ENCODE measurements around the gene EHD1.

EHD1 gene

GRCh38 chr11:64855596-64856304, 22.7 kb downstream of the EHD1 start:
- CTCF ChIA-PET: interaction anchor here (0.7 to 1.7 kb wide), 4 partner anchors 9 to 32 kb away, joined by 3 to 4 read pairs (median 4); no protein-coding TSS in a partner anchor
- POLR2A ChIA-PET: interaction anchor here (0.8 to 1.6 kb wide), 2 partner anchors 12 to 406 kb away, joined by 3 to 5 read pairs; partner anchors contain the start of gene POLA2
- TF ChIP-seq ZNF384 (IDR thresholded peaks at IDR 0.05) (no peak), HDGF (IDR thresholded peaks at IDR 0.05; ENCODE audit: borderline replicate concordance) (no peak), CTBP1 (IDR thresholded peaks at IDR 0.05; ENCODE audit: borderline replicate concordance) (no peak), TARDBP (IDR thresholded peaks at IDR 0.05) (no peak), ARNT (IDR thresholded peaks at IDR 0.05) (no peak), FOXA1 (IDR thresholded peaks at IDR 0.05) (no peak), SP1 (IDR thresholded peaks at IDR 0.05) (no peak), BHLHE40 (IDR thresholded peaks at IDR 0.05; ENCODE audit: borderline replicate concordance) (no peak), L3MBTL2 (conservative IDR thresholded peaks at IDR 0.05) (no peak), FOXM1 (IDR thresholded peaks at IDR 0.05; ENCODE audit: borderline replicate concordance) (no peak), ELF4 (IDR thresholded peaks at IDR 0.05) (no peak)
- DNase-seq (ENCODE audit: extremely low spot score): no peak

GRCh38 chr11:64854534-64855502, 23.6 kb downstream of the EHD1 start:
- no peak for TF ChIP-seq ARNT (IDR thresholded peaks at IDR 0.05)
- no peak for TF ChIP-seq FOXM1 (IDR thresholded peaks at IDR 0.05; ENCODE audit: borderline replicate concordance)
- no peak for TF ChIP-seq LEF1 (IDR thresholded peaks at IDR 0.05; ENCODE audit: borderline replicate concordance)
- TF ChIP-seq PKNOX1 (IDR thresholded peaks at IDR 0.05): no peak
- no peak for TF ChIP-seq SUZ12 (IDR thresholded peaks at IDR 0.05)
- TF ChIP-seq FOXK2 (IDR thresholded peaks at IDR 0.05): no peak
- TF ChIP-seq ELF4 (IDR thresholded peaks at IDR 0.05): no peak
- TF ChIP-seq TARDBP (IDR thresholded peaks at IDR 0.05): no peak
- TF ChIP-seq ZNF384 (IDR thresholded peaks at IDR 0.05): no peak
- no peak for TF ChIP-seq L3MBTL2 (conservative IDR thresholded peaks at IDR 0.05)
- TF ChIP-seq NFRKB (IDR thresholded peaks at IDR 0.05): no peak
- no peak for TF ChIP-seq FOXA1 (IDR thresholded peaks at IDR 0.05)
- TF ChIP-seq BHLHE40 (IDR thresholded peaks at IDR 0.05; ENCODE audit: borderline replicate concordance): no peak
- no peak for TF ChIP-seq SP1 (IDR thresholded peaks at IDR 0.05)
- TF ChIP-seq CTBP1 (IDR thresholded peaks at IDR 0.05; ENCODE audit: borderline replicate concordance): no peak
- TF ChIP-seq HDGF (IDR thresholded peaks at IDR 0.05; ENCODE audit: borderline replicate concordance): no peak
- ChIA-PET POLR2A (interaction anchor here (0.8 to 1.6 kb wide), 2 partner anchors 11 to 407 kb away, joined by 3 to 5 read pairs; partner anchors contain the start of gene POLA2), CTCF (interaction anchor here (0.6 to 1.7 kb wide), 5 partner anchors 8 to 33 kb away, joined by 3 to 4 read pairs (median 3); no protein-coding TSS in a partner anchor)
- DNase-seq (ENCODE audit: extremely low spot score): no peak

GRCh38 chr11:64854157-64854533, 24.3 kb downstream of the EHD1 start:
- CTCF ChIA-PET: interaction anchor here (0.6 to 1.7 kb wide), 2 partner anchors 15 to 32 kb away, joined by 3 to 4 read pairs; no protein-coding TSS in a partner anchor
- POLR2A ChIA-PET: no interaction called here
- no peak for DNase-seq (ENCODE audit: extremely low spot score)
- TF ChIP-seq SUZ12 (IDR thresholded peaks at IDR 0.05) (no peak), SP1 (IDR thresholded peaks at IDR 0.05) (no peak), PKNOX1 (IDR thresholded peaks at IDR 0.05) (no peak), TARDBP (IDR thresholded peaks at IDR 0.05) (no peak), BHLHE40 (IDR thresholded peaks at IDR 0.05; ENCODE audit: borderline replicate concordance) (no peak), ZNF384 (IDR thresholded peaks at IDR 0.05) (no peak), FOXA1 (IDR thresholded peaks at IDR 0.05) (no peak), FOXM1 (IDR thresholded peaks at IDR 0.05; ENCODE audit: borderline replicate concordance) (no peak), ELF4 (IDR thresholded peaks at IDR 0.05) (no peak), LEF1 (IDR thresholded peaks at IDR 0.05; ENCODE audit: borderline replicate concordance) (no peak)

- ChIA-PET CTCF (interaction anchor here (0.6 kb wide), 2 partner anchors 88 to 110 kb away, joined by 3 read pairs; no protein-coding TSS in a partner anchor), POLR2A (no interaction called here)
- TF ChIP-seq ZNF384 (IDR thresholded peaks at IDR 0.05) (no peak), LEF1 (IDR thresholded peaks at IDR 0.05; ENCODE audit: borderline replicate concordance) (no peak), FOXK2 (IDR thresholded peaks at IDR 0.05) (no peak), BHLHE40 (IDR thresholded peaks at IDR 0.05; ENCODE audit: borderline replicate concordance) (no peak), TARDBP (IDR thresholded peaks at IDR 0.05) (no peak), ELF4 (IDR thresholded peaks at IDR 0.05) (no peak), ARNT (IDR thresholded peaks at IDR 0.05) (no peak), HDGF (IDR thresholded peaks at IDR 0.05; ENCODE audit: borderline replicate concordance) (no peak)
- no peak for DNase-seq (ENCODE audit: extremely low spot score)
Observed at GRCh38 chr11:64853709-64854108, 24.7 kb downstream of the EHD1 start.

- ChIA-PET POLR2A (interaction anchor here (0.5 kb wide), 1 partner anchor 9 kb away, joined by 3 read pairs; no protein-coding TSS in a partner anchor), CTCF (interaction anchor here (0.6 kb wide), 2 partner anchors 87 to 198 kb away, joined by 3 read pairs; no protein-coding TSS in a partner anchor)
- DNase-seq (ENCODE audit: extremely low spot score): no peak
- TF ChIP-seq FOXK2 (IDR thresholded peaks at IDR 0.05): no peak
- TF ChIP-seq HDGF (IDR thresholded peaks at IDR 0.05; ENCODE audit: borderline replicate concordance): no peak
- no peak for TF ChIP-seq ARNT (IDR thresholded peaks at IDR 0.05)
- no peak for TF ChIP-seq L3MBTL2 (conservative IDR thresholded peaks at IDR 0.05)
- no peak for TF ChIP-seq ZNF384 (IDR thresholded peaks at IDR 0.05)
- no peak for TF ChIP-seq TARDBP (IDR thresholded peaks at IDR 0.05)
- TF ChIP-seq NFRKB (IDR thresholded peaks at IDR 0.05): no peak
- no peak for TF ChIP-seq LEF1 (IDR thresholded peaks at IDR 0.05; ENCODE audit: borderline replicate concordance)
- TF ChIP-seq FOXA1 (IDR thresholded peaks at IDR 0.05): no peak
- no peak for TF ChIP-seq ELF4 (IDR thresholded peaks at IDR 0.05)
- no peak for TF ChIP-seq SP1 (IDR thresholded peaks at IDR 0.05)
- no peak for TF ChIP-seq SUZ12 (IDR thresholded peaks at IDR 0.05)
Observed at GRCh38 chr11:64852804-64853509, 25.5 kb downstream of the EHD1 start.

Measured in HEK293T (cell line).